Natural killer cell (primary cell): ENCODE data around the gene RPP30. TPM values are rescaled to one million over a fixed set of nuclear protein-coding genes. Genes with fewer than 3 reads are reported as not detected.
A peak's percentile ranks its signal among the peaks of the same experiment; 100 is the strongest.

Experiments
- ATAC-seq, 3 donors: fragments of 150-1000 bp in 2 of 3; fragments of 200-7000 bp in 1 of 3; cut with Tn5 transposase; 1 replicate in 1 of 3; 2 replicates in 2 of 3; pipeline ENCODE4 v1.10.0; 2021; ENCODE audit warnings: mild to moderate bottlenecking in 2 of 3, moderate library complexity in 2 of 3
- DNase-seq, 2 donors: peaks; one replicate each; pipeline versions ENCODE4 v3.0.0 to v3.0.0-alpha.2; 2013 to 2021; ENCODE audit warnings: mixed read lengths in 1 of 2
- H3K27ac ChIP-seq: one replicate; pipeline ENCODE4 v1.5.1; 2013; ENCODE audit warnings: mild to moderate bottlenecking, low read length
- H3K27me3 ChIP-seq: one replicate; pipeline ENCODE4 v1.6.1; 2013; ENCODE audit warnings: low read length; ENCODE audit not compliant: control insufficient read depth, insufficient read depth
- H3K36me3 ChIP-seq: one replicate; pipeline ENCODE4 v1.6.1; 2013; ENCODE audit warnings: low read length; ENCODE audit not compliant: control insufficient read depth, insufficient read depth
- H3K4me1 ChIP-seq: one replicate; pipeline ENCODE4 v1.6.1; 2013; ENCODE audit warnings: low read length; ENCODE audit not compliant: control insufficient read depth, insufficient read depth
- H3K4me3 ChIP-seq: one replicate; pipeline ENCODE4 v1.5.1; 2013; ENCODE audit warnings: low read length
- H3K9me3 ChIP-seq: one replicate; pipeline ENCODE4 v1.6.1; 2013; ENCODE audit warnings: low read length; ENCODE audit not compliant: control insufficient read depth, insufficient read depth
- H3K27ac Mint-ChIP-seq, 2 donors: one replicate each; pipeline ENCODE4 v1.8.0; 2022; ENCODE audit warnings: mild to moderate bottlenecking in 2 of 2, mixed read lengths in 2 of 2, moderate library complexity in 1 of 2
- H3K27me3 Mint-ChIP-seq, 2 donors: one replicate each; pipeline ENCODE4 v1.8.0; 2022; ENCODE audit warnings: low read depth in 2 of 2, mixed read lengths in 2 of 2
- H3K36me3 Mint-ChIP-seq: one replicate; pipeline ENCODE4 v1.8.0; 2022; ENCODE audit warnings: mixed read lengths
- H3K4me1 Mint-ChIP-seq, 2 donors: one replicate each; pipeline ENCODE4 v1.8.0; 2022; ENCODE audit warnings: mixed read lengths in 2 of 2
- H3K4me3 Mint-ChIP-seq: one replicate; pipeline ENCODE4 v1.8.0; 2022; ENCODE audit warnings: mild to moderate bottlenecking, moderate library complexity, mixed read lengths
- H3K9me3 Mint-ChIP-seq, 2 donors: one replicate each; pipeline ENCODE4 v1.8.0; 2022; ENCODE audit warnings: mixed read lengths in 2 of 2
- CTCF ChIP-seq: fragments of 200-600 bp; IDR thresholded peaks from one replicate; pipeline ENCODE4 v1.8.0; 2022; ENCODE audit warnings: antibody characterized with exemption
- WGBS: methylation state at CpG from one replicate; pipeline ENCODE4 v1.1.7; 2013; ENCODE audit warnings: missing lambda C conversion rate; ENCODE audit not compliant: insufficient coverage; 5-methylcytosine and 5-hydroxymethylcytosine counted together
- intact Hi-C: fragments of 100-400 bp; cut with micrococcal nuclease; formaldehyde crosslinking; loops from one replicate; pipeline ENCODE4 v1.14.2; 2022
- total RNA-seq, 4 donors: library from RNA; stranded (reverse); fragments of 120-200 nt in 1 of 4; gene quantifications; one replicate each; pipeline versions ENCODE4 v1.2.3 to v1.2.4, GENCODE V29; 2013 to 2022

Gene RPP30
- total RNA-seq, 3 donors from 2014 or later (not counting 1 experiment from before 2014, with no cell fraction given) = 22.6 to 32.5 (median 24.2) TPM

- TF ChIP-seq CTCF = peak; percentile 50
- ATAC-seq (no peak), DNase-seq (peak in 1 of 2 donors; percentile 46)
- WGBS = 38% methylated on average over 2 of the region's 2 CpGs
- H3K36me3 ChIP-seq = no peaks in the 10 kb centered on the region
- intact Hi-C loops = loop anchor here (1.0 kb wide), 1 partner anchor 1070 kb away; no protein-coding TSS in a partner anchor
- Mint-ChIP-seq H3K9me3 (no peaks in the 10 kb centered on the region), H3K36me3 (no peaks in the 10 kb centered on the region), H3K4me3 (no peak overlapping the region), H3K27ac (no peak overlapping the region), H3K27me3 (peaks cover 35 to 46% of the 10 kb centered on the region in 2 donors), H3K4me1 (peaks cover 4 to 5% of the 10 kb centered on the region in 2 donors)
- H3K27me3 ChIP-seq = peaks cover 6% of the 10 kb centered on the region
- H3K4me3 ChIP-seq = no peak overlapping the region
- no peak overlapping the region for H3K27ac ChIP-seq
- H3K4me1 ChIP-seq = peaks cover 5% of the 10 kb centered on the region
- no peaks in the 10 kb centered on the region for H3K9me3 ChIP-seq
Measured at GRCh38 chr10:90862908-90863514, 8.8 kb upstream of the RPP30 start.

GRCh38 chr10:90865401-90865800 is 6.4 kb upstream of the RPP30 start:
- Mint-ChIP-seq H3K4me3 (no peak overlapping the region), H3K36me3 (no peaks in the 10 kb centered on the region), H3K9me3 (no peaks in the 10 kb centered on the region), H3K4me1 (no peaks in the 10 kb centered on the region), H3K27ac (no peak overlapping the region), H3K27me3 (peaks cover 35 to 69% of the 10 kb centered on the region in 2 donors)
- Histone ChIP-seq H3K36me3 (no peaks in the 10 kb centered on the region), H3K4me1 (no peaks in the 10 kb centered on the region), H3K27me3 (peaks cover 3% of the 10 kb centered on the region), H3K9me3 (no peaks in the 10 kb centered on the region), H3K27ac (no peak overlapping the region), H3K4me3 (no peak overlapping the region)
- intact Hi-C loops = no loop called here
- DNase-seq (peak in 1 of 2 donors; percentile 39), ATAC-seq (no peak)
- 24% methylated on average over 3 of the region's 3 CpGs for WGBS
- TF ChIP-seq CTCF = no peak

- Histone ChIP-seq H3K27me3 (peaks cover 3% of the 10 kb centered on the region), H3K4me3 (no peak overlapping the region), H3K27ac (no peak overlapping the region), H3K36me3 (no peaks in the 10 kb centered on the region), H3K4me1 (peaks cover under 1% of the 10 kb centered on the region), H3K9me3 (no peaks in the 10 kb centered on the region)
- no peak overlapping the region for H3K27ac Mint-ChIP-seq
- no peaks in the 10 kb centered on the region for H3K36me3 Mint-ChIP-seq
- DNase-seq (no peak), ATAC-seq (no peak)
- intact Hi-C loops = no loop called here
- H3K27me3 Mint-ChIP-seq = peaks cover 38 to 67% of the 10 kb centered on the region in 2 donors
- H3K4me1 Mint-ChIP-seq = no peaks in the 10 kb centered on the region
- H3K9me3 Mint-ChIP-seq = no peaks in the 10 kb centered on the region
- TF ChIP-seq CTCF = no peak
- no peak overlapping the region for H3K4me3 Mint-ChIP-seq
- 89% methylated on average over 4 of the region's 4 CpGs for WGBS
Measured at GRCh38 chr10:90866050-90866598, 5.7 kb upstream of the RPP30 start.
